ENCODE results near the gene LAMA3. TPM values are rescaled to one million over a fixed set of nuclear protein-coding genes. Genes with fewer than 3 reads are reported as not detected.
A peak's percentile ranks its signal among the peaks of the same experiment; 100 is the strongest.

The LAMA3 gene
- total and polyA plus RNA-seq, 2 experiments from 2014 or later = 3.9 to 4.9 TPM

- TF ChIP-seq, protein P1, sequence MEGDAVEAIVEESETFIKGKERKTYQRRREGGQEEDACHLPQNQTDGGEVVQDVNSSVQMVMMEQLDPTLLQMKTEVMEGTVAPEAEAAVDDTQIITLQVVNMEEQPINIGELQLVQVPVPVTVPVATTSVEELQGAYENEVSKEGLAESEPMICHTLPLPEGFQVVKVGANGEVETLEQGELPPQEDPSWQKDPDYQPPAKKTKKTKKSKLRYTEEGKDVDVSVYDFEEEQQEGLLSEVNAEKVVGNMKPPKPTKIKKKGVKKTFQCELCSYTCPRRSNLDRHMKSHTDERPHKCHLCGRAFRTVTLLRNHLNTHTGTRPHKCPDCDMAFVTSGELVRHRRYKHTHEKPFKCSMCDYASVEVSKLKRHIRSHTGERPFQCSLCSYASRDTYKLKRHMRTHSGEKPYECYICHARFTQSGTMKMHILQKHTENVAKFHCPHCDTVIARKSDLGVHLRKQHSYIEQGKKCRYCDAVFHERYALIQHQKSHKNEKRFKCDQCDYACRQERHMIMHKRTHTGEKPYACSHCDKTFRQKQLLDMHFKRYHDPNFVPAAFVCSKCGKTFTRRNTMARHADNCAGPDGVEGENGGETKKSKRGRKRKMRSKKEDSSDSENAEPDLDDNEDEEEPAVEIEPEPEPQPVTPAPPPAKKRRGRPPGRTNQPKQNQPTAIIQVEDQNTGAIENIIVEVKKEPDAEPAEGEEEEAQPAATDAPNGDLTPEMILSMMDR (conservative IDR thresholded peaks at IDR 0.05; ENCODE audit: low read depth in 2 of 2) = no peak
These were observed 44.6 kb downstream of the LAMA3 start (continued) for GRCh38 chr18:23733895-23734294.

DNA sequence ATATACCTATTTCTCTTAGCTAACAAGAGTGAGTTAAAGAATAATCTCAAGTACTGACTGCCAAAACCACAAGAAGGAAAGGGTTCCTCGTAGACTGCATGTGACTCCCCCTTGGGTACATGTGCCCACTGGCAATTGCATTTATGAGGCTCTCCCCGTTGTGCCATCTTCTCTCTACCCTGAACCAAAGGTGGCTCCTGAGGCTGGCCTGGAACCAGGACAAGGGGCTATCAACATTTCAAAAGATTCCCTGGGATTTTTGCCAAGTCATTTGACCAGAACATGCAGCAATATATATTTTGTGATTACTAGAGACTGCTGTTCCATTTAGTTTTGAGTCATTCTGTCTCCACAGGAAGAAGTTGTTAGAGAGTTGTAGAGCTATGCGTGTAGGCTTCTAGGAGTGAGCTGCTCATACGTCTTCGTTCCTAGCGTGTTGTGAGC lies 45.8 kb downstream of the LAMA3 start:
- no peaks in the 10 kb centered on the region for H3K27me3 Mint-ChIP-seq (ENCODE audit: insufficient read depth, low read depth, poor library complexity)
- peaks cover 7% of the 10 kb centered on the region for H3K4me1 Mint-ChIP-seq
- H3K4me2 ChIP-seq = no peak overlapping the region
- no peaks in the 10 kb centered on the region for H3K79me2 ChIP-seq (replicated peaks; ENCODE audit: insufficient read depth)
- peaks cover 4% of the 10 kb centered on the region; the same call in 1 of the 2 replicates for H3K9me2 ChIP-seq (ENCODE audit: insufficient read depth)
- H4K20me1 ChIP-seq (replicated peaks; ENCODE audit: insufficient read depth) = no peaks in the 10 kb centered on the region
- H3K4me3 ChIP-seq = no peak overlapping the region
- DNase-seq (ENCODE audit: low spot score) = no peak
- no peaks in the 10 kb centered on the region for H3K9me3 Mint-ChIP-seq
- no peaks in the 10 kb centered on the region for H3K27me3 ChIP-seq (ENCODE audit: insufficient read depth)
- H3K4me3 Mint-ChIP-seq = no peak overlapping the region
- H3K27ac Mint-ChIP-seq = peak overlapping the region; percentile 5; the same call in 1 of the 2 replicates
- H3F3A ChIP-seq (replicated peaks; ENCODE audit: low read depth) = no peaks in the 10 kb centered on the region
- no peaks in the 10 kb centered on the region for H3K36me3 Mint-ChIP-seq (ENCODE audit: low read depth)
- no peak for ATAC-seq
- H2AFZ ChIP-seq = no peak overlapping the region
- no peaks in the 10 kb centered on the region for H3K36me3 ChIP-seq (ENCODE audit: insufficient read depth)
- H3K27ac ChIP-seq (ENCODE audit: low read depth) = no peak overlapping the region
- 0 out of 2 replicates have a peak, but pooled peaks cover 5% of the 10 kb centered on the region for H3K4me1 ChIP-seq (ENCODE audit: insufficient read depth)
- TF ChIP-seq EZH2 (IDR thresholded peaks at IDR 0.05; ENCODE audit: low read depth, unreplicated experiment) (no peak), ETS1 (IDR thresholded peaks at IDR 0.05) (no peak), CREB1 (CRISPR knock-in tag; IDR thresholded peaks at IDR 0.05; ENCODE audit: low read depth) (no peak), STAT1 (IDR thresholded peaks at IDR 0.05; ENCODE audit: unreplicated experiment) (no peak), EZH2phosphoT487 (IDR thresholded peaks at IDR 0.05; ENCODE audit: unreplicated experiment) (no peak), JUNB (IDR thresholded peaks at IDR 0.05; ENCODE audit: unreplicated experiment) (no peak), ZNF331 (CRISPR knock-in tag; IDR thresholded peaks at IDR 0.05; ENCODE audit: low read depth) (no peak), ZNF114 (CRISPR knock-in tag; IDR thresholded peaks at IDR 0.05) (no peak), NANOG (IDR thresholded peaks at IDR 0.05; ENCODE audit: borderline replicate concordance) (no peak), POLR2AphosphoS5 (IDR thresholded peaks at IDR 0.05; ENCODE audit: low read depth) (no peak)
- TF ChIP-seq, protein P1 (conservative IDR thresholded peaks at IDR 0.05; ENCODE audit: low read depth in 2 of 2) = no peak
- TF ChIP-seq, protein P2, sequence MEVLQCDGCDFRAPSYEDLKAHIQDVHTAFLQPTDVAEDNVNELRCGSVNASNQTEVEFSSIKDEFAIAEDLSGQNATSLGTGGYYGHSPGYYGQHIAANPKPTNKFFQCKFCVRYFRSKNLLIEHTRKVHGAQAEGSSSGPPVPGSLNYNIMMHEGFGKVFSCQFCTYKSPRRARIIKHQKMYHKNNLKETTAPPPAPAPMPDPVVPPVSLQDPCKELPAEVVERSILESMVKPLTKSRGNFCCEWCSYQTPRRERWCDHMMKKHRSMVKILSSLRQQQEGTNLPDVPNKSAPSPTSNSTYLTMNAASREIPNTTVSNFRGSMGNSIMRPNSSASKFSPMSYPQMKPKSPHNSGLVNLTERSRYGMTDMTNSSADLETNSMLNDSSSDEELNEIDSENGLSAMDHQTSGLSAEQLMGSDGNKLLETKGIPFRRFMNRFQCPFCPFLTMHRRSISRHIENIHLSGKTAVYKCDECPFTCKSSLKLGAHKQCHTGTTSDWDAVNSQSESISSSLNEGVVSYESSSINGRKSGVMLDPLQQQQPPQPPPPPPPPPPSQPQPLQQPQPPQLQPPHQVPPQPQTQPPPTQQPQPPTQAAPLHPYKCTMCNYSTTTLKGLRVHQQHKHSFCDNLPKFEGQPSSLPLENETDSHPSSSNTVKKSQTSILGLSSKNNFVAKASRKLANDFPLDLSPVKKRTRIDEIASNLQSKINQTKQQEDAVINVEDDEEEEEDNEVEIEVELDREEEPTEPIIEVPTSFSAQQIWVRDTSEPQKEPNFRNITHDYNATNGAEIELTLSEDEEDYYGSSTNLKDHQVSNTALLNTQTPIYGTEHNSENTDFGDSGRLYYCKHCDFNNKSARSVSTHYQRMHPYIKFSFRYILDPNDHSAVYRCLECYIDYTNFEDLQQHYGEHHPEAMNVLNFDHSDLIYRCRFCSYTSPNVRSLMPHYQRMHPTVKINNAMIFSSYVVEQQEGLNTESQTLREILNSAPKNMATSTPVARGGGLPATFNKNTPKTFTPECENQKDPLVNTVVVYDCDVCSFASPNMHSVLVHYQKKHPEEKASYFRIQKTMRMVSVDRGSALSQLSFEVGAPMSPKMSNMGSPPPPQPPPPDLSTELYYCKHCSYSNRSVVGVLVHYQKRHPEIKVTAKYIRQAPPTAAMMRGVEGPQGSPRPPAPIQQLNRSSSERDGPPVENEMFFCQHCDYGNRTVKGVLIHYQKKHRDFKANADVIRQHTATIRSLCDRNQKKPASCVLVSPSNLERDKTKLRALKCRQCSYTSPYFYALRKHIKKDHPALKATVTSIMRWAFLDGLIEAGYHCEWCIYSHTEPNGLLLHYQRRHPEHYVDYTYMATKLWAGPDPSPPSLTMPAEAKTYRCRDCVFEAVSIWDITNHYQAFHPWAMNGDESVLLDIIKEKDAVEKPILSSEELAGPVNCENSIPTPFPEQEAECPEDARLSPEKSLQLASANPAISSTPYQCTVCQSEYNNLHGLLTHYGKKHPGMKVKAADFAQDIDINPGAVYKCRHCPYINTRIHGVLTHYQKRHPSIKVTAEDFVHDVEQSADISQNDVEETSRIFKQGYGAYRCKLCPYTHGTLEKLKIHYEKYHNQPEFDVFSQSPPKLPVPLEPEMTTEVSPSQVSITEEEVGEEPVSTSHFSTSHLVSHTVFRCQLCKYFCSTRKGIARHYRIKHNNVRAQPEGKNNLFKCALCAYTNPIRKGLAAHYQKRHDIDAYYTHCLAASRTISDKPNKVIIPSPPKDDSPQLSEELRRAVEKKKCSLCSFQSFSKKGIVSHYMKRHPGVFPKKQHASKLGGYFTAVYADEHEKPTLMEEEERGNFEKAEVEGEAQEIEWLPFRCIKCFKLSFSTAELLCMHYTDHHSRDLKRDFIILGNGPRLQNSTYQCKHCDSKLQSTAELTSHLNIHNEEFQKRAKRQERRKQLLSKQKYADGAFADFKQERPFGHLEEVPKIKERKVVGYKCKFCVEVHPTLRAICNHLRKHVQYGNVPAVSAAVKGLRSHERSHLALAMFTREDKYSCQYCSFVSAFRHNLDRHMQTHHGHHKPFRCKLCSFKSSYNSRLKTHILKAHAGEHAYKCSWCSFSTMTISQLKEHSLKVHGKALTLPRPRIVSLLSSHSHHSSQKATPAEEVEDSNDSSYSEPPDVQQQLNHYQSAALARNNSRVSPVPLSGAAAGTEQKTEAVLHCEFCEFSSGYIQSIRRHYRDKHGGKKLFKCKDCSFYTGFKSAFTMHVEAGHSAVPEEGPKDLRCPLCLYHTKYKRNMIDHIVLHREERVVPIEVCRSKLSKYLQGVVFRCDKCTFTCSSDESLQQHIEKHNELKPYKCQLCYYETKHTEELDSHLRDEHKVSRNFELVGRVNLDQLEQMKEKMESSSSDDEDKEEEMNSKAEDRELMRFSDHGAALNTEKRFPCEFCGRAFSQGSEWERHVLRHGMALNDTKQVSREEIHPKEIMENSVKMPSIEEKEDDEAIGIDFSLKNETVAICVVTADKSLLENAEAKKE (CRISPR knock-in tag; IDR thresholded peaks at IDR 0.05) = no peak
